HepG2 (cell line): ENCODE measurements around the gene RPS14. TPM values are rescaled to one million over a fixed set of nuclear protein-coding genes. Genes with fewer than 3 reads are reported as not detected.
A peak's percentile ranks its signal among the peaks of the same experiment; 100 is the strongest.

ENCODE experiments used
- AGO2 ChIP-seq: fragments of 200-400 bp; formaldehyde crosslinking; optimal IDR thresholded peaks from 2 replicates; pipeline ENCODE3; 2017; ENCODE audit warnings: mild to moderate bottlenecking, low read depth, low read length, moderate library complexity
- ETV5 ChIP-seq: IDR thresholded peaks from 2 replicates; pipeline ENCODE4 v1.6.1; 2018; ENCODE audit warnings: missing biosample characterization, missing genetic modification reagents, inconsistent platforms, borderline replicate concordance
- GATA4 ChIP-seq: sonication (generic); IDR thresholded peaks from 2 replicates; pipeline ENCODE4 v1.6.1; 2016; ENCODE audit warnings: antibody characterized with exemption, low read depth, borderline replicate concordance
- HDAC6 ChIP-seq: fragments of 200-600 bp; sonication (generic); IDR thresholded peaks from 2 replicates; pipeline ENCODE4 v1.7.0; 2017; ENCODE audit warnings: mild to moderate bottlenecking, antibody characterized with exemption, low read length, low read depth
- NFAT5 ChIP-seq: sonication (generic); formaldehyde crosslinking; IDR thresholded peaks from 2 replicates; pipeline ENCODE4 v1.4.0; 2020; ENCODE audit warnings: missing genetic modification reagents
- NFATC3 ChIP-seq: sonication (generic); formaldehyde crosslinking; IDR thresholded peaks from 2 replicates; pipeline ENCODE4 v1.5.1; 2020; ENCODE audit warnings: mild to moderate bottlenecking, missing genetic modification reagents
- PCBP2 ChIP-seq: fragments of 200-400 bp; formaldehyde crosslinking; optimal IDR thresholded peaks from 2 replicates; pipeline ENCODE3; 2018; ENCODE audit warnings: low read length, low read depth; ENCODE audit not compliant: poor library complexity, severe bottlenecking
- SPEN ChIP-seq: sonication (generic); formaldehyde crosslinking; IDR thresholded peaks from 2 replicates; pipeline ENCODE4 v1.5.1; 2020; ENCODE audit warnings: low read depth, mild to moderate bottlenecking, missing genetic modification reagents
- TMF1 ChIP-seq: sonication (generic); formaldehyde crosslinking; IDR thresholded peaks from 2 replicates; pipeline ENCODE4 v1.8.1; 2022; ENCODE audit warnings: low read depth, missing genetic modification reagents
- ZBTB7B ChIP-seq: sonication (generic); formaldehyde crosslinking; IDR thresholded peaks from 2 replicates; pipeline ENCODE4 v1.4.0; 2020; ENCODE audit warnings: missing genetic modification reagents
- ZFP90 ChIP-seq: sonication (generic); formaldehyde crosslinking; IDR thresholded peaks from 2 replicates; pipeline ENCODE4 v1.8.0; 2022; ENCODE audit warnings: missing genetic modification reagents, mild to moderate bottlenecking, inconsistent platforms, borderline replicate concordance
- ZNF124 ChIP-seq: sonication (generic); formaldehyde crosslinking; IDR thresholded peaks from 2 replicates; pipeline ENCODE4 v1.4.0; 2020; ENCODE audit warnings: missing genetic modification reagents
- ZNF331 ChIP-seq: sonication (generic); formaldehyde crosslinking; IDR thresholded peaks from 2 replicates; pipeline ENCODE4 v1.4.0; 2020; ENCODE audit warnings: missing genetic modification reagents
- ZNF354B ChIP-seq: sonication (generic); formaldehyde crosslinking; IDR thresholded peaks from 2 replicates; pipeline ENCODE4 v1.8.0; 2022; ENCODE audit warnings: mild to moderate bottlenecking, missing genetic modification reagents
- ZNF460 ChIP-seq: sonication (generic); formaldehyde crosslinking; IDR thresholded peaks from 2 replicates; pipeline ENCODE4 v1.5.1; 2020; ENCODE audit warnings: missing genetic modification reagents, mild to moderate bottlenecking, borderline replicate concordance
- ZNF503 ChIP-seq: sonication (generic); formaldehyde crosslinking; IDR thresholded peaks from 2 replicates; pipeline ENCODE4 v1.4.0; 2020; ENCODE audit warnings: missing genetic modification reagents
- ZNF546 ChIP-seq: sonication (generic); formaldehyde crosslinking; conservative IDR thresholded peaks from 2 replicates; pipeline ENCODE4 v1.8.1; 2023; ENCODE audit warnings: mild to moderate bottlenecking, missing genetic modification reagents
- ZNF703 ChIP-seq: sonication (generic); formaldehyde crosslinking; IDR thresholded peaks from 2 replicates; pipeline ENCODE4 v1.5.1; 2020; ENCODE audit warnings: missing genetic modification reagents, mild to moderate bottlenecking, moderate library complexity, borderline replicate concordance
- ZNF792 ChIP-seq: IDR thresholded peaks from 2 replicates; pipeline ENCODE4 v1.6.1; 2016
- polyA plus RNA-seq, 8 experiments: library from polyadenylated mRNA; depleted of rRNA in 3 of 8; stranded (reverse) in 7 of 8; unstranded in 1 of 8; fragments of >200 nt; fragmentation: Illumina TruSeq in 4 of 8; extraction: Trizol in 4 of 8; gene quantifications; 2 replicates each; pipeline versions ENCODE4 v1.2.1 to v1.2.3, GENCODE V29; 2011 to 2016; ENCODE audit warnings: low read depth in 4 of 8, missing spikeins in 1 of 8, mixed read lengths in 1 of 8; ENCODE audit not compliant: insufficient read depth in 1 of 8
- total RNA-seq, 5 experiments: library from RNA; depleted of rRNA; stranded (reverse); fragments of >200 nt; fragmentation: Illumina TruSeq; extraction: Trizol; gene quantifications; 2 replicates each; pipeline ENCODE4 v1.2.3, GENCODE V29; 2016; ENCODE audit warnings: low read depth in 1 of 5
- TF ChIP-seq, protein P1 (sequence below): sonication (generic); formaldehyde crosslinking; conservative IDR thresholded peaks from 2 replicates; pipeline ENCODE4 v1.4.0; 2020; ENCODE audit warnings: missing genetic modification reagents

The RPS14 gene
- total and polyA plus RNA-seq, 2 of the 13 experiments (the other 11 are each of a cell fraction or from before 2014, with no cell fraction given): 2,116 to 3,295 TPM

GRCh38 chr5:150412319-150413175 is 37.0 kb downstream of the RPS14 start, which contains the start of gene CD74 (continued):
- TF ChIP-seq, protein P1, sequence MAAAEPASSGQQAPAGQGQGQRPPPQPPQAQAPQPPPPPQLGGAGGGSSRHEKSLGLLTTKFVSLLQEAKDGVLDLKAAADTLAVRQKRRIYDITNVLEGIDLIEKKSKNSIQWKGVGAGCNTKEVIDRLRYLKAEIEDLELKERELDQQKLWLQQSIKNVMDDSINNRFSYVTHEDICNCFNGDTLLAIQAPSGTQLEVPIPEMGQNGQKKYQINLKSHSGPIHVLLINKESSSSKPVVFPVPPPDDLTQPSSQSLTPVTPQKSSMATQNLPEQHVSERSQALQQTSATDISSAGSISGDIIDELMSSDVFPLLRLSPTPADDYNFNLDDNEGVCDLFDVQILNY: no peak
- TF ChIP-seq ZNF354B (CRISPR knock-in tag): 0 out of 2 replicates have a peak, but pooled peaks have one; percentile 25
- 0 out of 2 replicates have a peak, but pooled peaks have one; percentile 23 for TF ChIP-seq ZNF124 (CRISPR knock-in tag)
- TF ChIP-seq NFATC3 (CRISPR knock-in tag): no peak
- no peak for TF ChIP-seq SPEN (CRISPR knock-in tag)
- no peak for TF ChIP-seq ZNF503
- 0 out of 2 replicates have a peak, but pooled peaks have one; percentile 30 for TF ChIP-seq ZNF546 (CRISPR knock-in tag)
- TF ChIP-seq ZNF331 (CRISPR knock-in tag): peak; percentile 62; the same call in 1 of the 2 replicates
- no peak for TF ChIP-seq TMF1
- peak; percentile 57; the same call in 1 of the 2 replicates for TF ChIP-seq ETV5 (CRISPR knock-in tag)
- peak; percentile 77; the same call in 1 of the 2 replicates for TF ChIP-seq ZFP90 (CRISPR knock-in tag)
- peak; percentile 39; the same call in 1 of the 2 replicates for TF ChIP-seq ZNF703 (CRISPR knock-in tag)
- TF ChIP-seq NFAT5: peak; percentile 15; the same call in 1 of the 2 replicates
- TF ChIP-seq ZBTB7B: peak; percentile 69; the same call in 1 of the 2 replicates
- peak; percentile 14; the same call in 1 of the 2 replicates for TF ChIP-seq GATA4
- TF ChIP-seq PCBP2: no peak
- no peak for TF ChIP-seq HDAC6
- no peak for TF ChIP-seq ZNF792 (CRISPR knock-in tag)
- TF ChIP-seq ZNF460 (CRISPR knock-in tag): no peak
- no peak for TF ChIP-seq AGO2
